Keratinocyte (primary cell): ENCODE data around the gene FAM229B. TPM values are rescaled to one million over a fixed set of nuclear protein-coding genes. Genes with fewer than 3 reads are reported as not detected.

Experiments
- DNase-seq: peaks from one replicate; pipeline ENCODE4 v3.0.0-alpha.2; 2011; ENCODE audit warnings: low read depth, missing footprints, low spot score
- FAIRE-seq: peaks from 2 replicates; lab custom pipeline; 2011; peaks lifted over from hg19 to GRCh38; lab: Jason Lieb, UNC
- H2AFZ ChIP-seq: 2 replicates; pipeline ENCODE4 v1.6.0; 2012; ENCODE audit warnings: low read length, control low read depth, inconsistent platforms; ENCODE audit not compliant: control insufficient read depth
- H3K27ac ChIP-seq: 2 replicates; pipeline ENCODE4 v1.5.1; 2011; ENCODE audit warnings: low read length; ENCODE audit not compliant: control insufficient read depth, insufficient read depth
- H3K27me3 ChIP-seq: 3 replicates; pipeline ENCODE4 v1.6.0; 2011; ENCODE audit warnings: low read length; ENCODE audit not compliant: control insufficient read depth, insufficient read depth; ENCODE audit errors: extremely low read depth
- H3K36me3 ChIP-seq, 2 experiments: 2 replicates in 1 of 2; 3 replicates in 1 of 2; pipeline ENCODE4 v1.5.1; 2011; ENCODE audit warnings: low read length in 2 of 2, mild to moderate bottlenecking in 1 of 2; ENCODE audit not compliant: control insufficient read depth in 2 of 2, insufficient read depth in 2 of 2; ENCODE audit errors: extremely low read depth in 1 of 2
- H3K4me1 ChIP-seq: 3 replicates; pipeline ENCODE4 v1.5.1; 2011; ENCODE audit warnings: low read length; ENCODE audit not compliant: control insufficient read depth, insufficient read depth; ENCODE audit errors: extremely low read depth
- H3K4me2 ChIP-seq: 3 replicates; pipeline ENCODE4 v1.6.0; 2011; ENCODE audit warnings: low read depth, low read length; ENCODE audit not compliant: control insufficient read depth, insufficient read depth; ENCODE audit errors: extremely low read depth
- H3K4me3 ChIP-seq, 3 experiments: fragments of 200-600 bp in 1 of 3; sonication (generic) in 1 of 3; 2 replicates in 2 of 3; 3 replicates in 1 of 3; pipeline ENCODE4 v1.5.1; 2011 to 2016; ENCODE audit warnings: low read length in 3 of 3, mild to moderate bottlenecking in 3 of 3, control low read depth in 2 of 3, inconsistent platforms in 1 of 3, low read depth in 1 of 3, mixed read lengths in 1 of 3, mixed run types in 1 of 3, moderate library complexity in 1 of 3; ENCODE audit not compliant: control insufficient read depth in 2 of 3, insufficient read depth in 2 of 3; ENCODE audit errors: extremely low read depth in 1 of 3
- H3K79me2 ChIP-seq: 2 replicates; pipeline ENCODE4 v1.6.0; 2012; ENCODE audit warnings: low read length; ENCODE audit not compliant: control insufficient read depth, insufficient read depth
- H3K9ac ChIP-seq: 3 replicates; pipeline ENCODE4 v1.6.0; 2011; ENCODE audit warnings: low read length; ENCODE audit not compliant: control insufficient read depth, insufficient read depth; ENCODE audit errors: extremely low read depth
- H3K9me1 ChIP-seq: 3 replicates; pipeline ENCODE4 v1.6.0; 2011; ENCODE audit warnings: low read length; ENCODE audit not compliant: control insufficient read depth, insufficient read depth; ENCODE audit errors: extremely low read depth
- H3K9me3 ChIP-seq: 2 replicates; pipeline ENCODE4 v1.5.1; 2012; ENCODE audit warnings: low read depth, low read length; ENCODE audit not compliant: control insufficient read depth
- H4K20me1 ChIP-seq: 3 replicates; pipeline ENCODE4 v1.6.0; 2011; ENCODE audit warnings: low read length; ENCODE audit not compliant: control insufficient read depth, insufficient read depth; ENCODE audit errors: extremely low read depth
- CTCF ChIP-seq, 3 experiments: IDR thresholded peaks in 1 of 3; conservative IDR thresholded peaks in 1 of 3; optimal IDR thresholded peaks in 1 of 3; 2 replicates in 2 of 3; 3 replicates in 1 of 3; pipeline versions ENCODE3 to v1.5.1; 2011; ENCODE audit warnings: low read length in 3 of 3, mild to moderate bottlenecking in 3 of 3, moderate library complexity in 2 of 3, control low read depth in 1 of 3, inconsistent platforms in 1 of 3; ENCODE audit not compliant: insufficient read depth in 2 of 3; ENCODE audit errors: extremely low read depth in 1 of 3
- EZH2 ChIP-seq: IDR thresholded peaks from one replicate; pipeline ENCODE4 v1.6.1; 2012; ENCODE audit warnings: inconsistent platforms, mild to moderate bottlenecking, low read length, moderate library complexity
- dilution Hi-C: fragments of 300-500 bp; cut with MboI; formaldehyde crosslinking; loops from one replicate; pipeline ENCODE4 v1.7.0; 2020; ENCODE audit warnings: low sequenced_read_pairs; ENCODE audit not compliant: extremely low pct_ligation_motif_present
- polyA plus RNA-seq, 5 experiments: library from polyadenylated mRNA; depleted of rRNA in 3 of 5; stranded (reverse) in 3 of 5; stranded (forward) in 1 of 5; unstranded in 1 of 5; fragments of >200 nt; gene quantifications; 1 replicate in 1 of 5; 2 replicates in 3 of 5; 3 replicates in 1 of 5; pipeline versions ENCODE4 v1.2.1 to v1.2.3, GENCODE V29; 2011 to 2012; ENCODE audit warnings: missing spikeins in 2 of 5, low read depth in 1 of 5, low replicate concordance in 1 of 5

The FAM229B gene
- polyA plus RNA-seq, 1 donor (not counting 4 experiments of a cell fraction or from before 2014, with no cell fraction given) = 15.0 TPM

DNA sequence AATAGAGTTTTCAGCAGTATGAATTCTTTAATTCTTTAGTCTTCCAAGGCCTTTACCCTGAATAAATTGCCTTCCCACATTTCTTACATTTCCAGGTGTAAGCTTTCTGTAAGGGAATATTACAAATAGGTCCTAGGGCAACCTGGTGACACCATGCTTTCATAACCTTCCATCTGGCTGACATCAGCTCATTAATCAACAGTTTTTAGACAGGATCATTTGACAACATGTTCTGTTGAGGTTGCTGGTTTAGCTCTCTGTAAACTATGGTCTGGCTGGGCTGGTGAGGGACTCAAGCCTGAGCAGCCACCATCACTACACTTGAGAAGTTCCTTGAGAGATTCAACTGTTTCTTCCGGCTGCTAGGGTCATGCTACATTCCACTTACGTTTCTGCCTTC lies 19.2 kb downstream of the FAM229B start:
- no peaks in the 10 kb centered on the region for H3K4me1 ChIP-seq
- H3K27ac ChIP-seq = no peak overlapping the region
- no peaks in the 10 kb centered on the region for H3K9me1 ChIP-seq
- dilution Hi-C loops = no loop called here
- no peak overlapping the region for H3K4me3 ChIP-seq
- no peaks in the 10 kb centered on the region for H4K20me1 ChIP-seq
- H3K27me3 ChIP-seq = no peaks in the 10 kb centered on the region
- FAIRE-seq (no peak), DNase-seq (no peak)
- TF ChIP-seq CTCF (optimal IDR thresholded peaks at IDR 0.05 in 1 of 3, IDR thresholded peaks at IDR 0.05 in 1 of 3, conservative IDR thresholded peaks at IDR 0.05 in 1 of 3; ENCODE audit: extremely low read depth in 1 of 3, insufficient read depth in 2 of 3, low read length in 3 of 3) = no peak
- no peak for TF ChIP-seq EZH2
- H3K79me2 ChIP-seq = no peaks in the 10 kb centered on the region
- no peak overlapping the region for H2AFZ ChIP-seq
- H3K4me2 ChIP-seq = no peak overlapping the region
- no peaks in the 10 kb centered on the region for H3K9me3 ChIP-seq
- H3K9ac ChIP-seq = no peak overlapping the region
- no peaks in the 10 kb centered on the region for H3K36me3 ChIP-seq

- FAIRE-seq = no peak
- H3K27ac ChIP-seq = no peak overlapping the region
These were observed 21.9 kb downstream of the FAM229B start for GRCh38 chr6:112109262-112109661.

More at GRCh38 chr6:112109262-112109661, 21.9 kb downstream of the FAM229B start:
- no peaks in the 10 kb centered on the region for H3K9me3 ChIP-seq
- H3K36me3 ChIP-seq = no peaks in the 10 kb centered on the region
- TF ChIP-seq EZH2 (no peak), CTCF (optimal IDR thresholded peaks at IDR 0.05 in 1 of 3, IDR thresholded peaks at IDR 0.05 in 1 of 3, conservative IDR thresholded peaks at IDR 0.05 in 1 of 3; ENCODE audit: extremely low read depth in 1 of 3, insufficient read depth in 2 of 3, low read length in 3 of 3) (no peak)
- H3K4me2 ChIP-seq = no peak overlapping the region
- dilution Hi-C loops = no loop called here
- H3K4me3 ChIP-seq = no peak overlapping the region
- no peak for DNase-seq
- no peak overlapping the region for H2AFZ ChIP-seq
- no peaks in the 10 kb centered on the region for H4K20me1 ChIP-seq
- no peaks in the 10 kb centered on the region for H3K27me3 ChIP-seq
- no peaks in the 10 kb centered on the region for H3K9me1 ChIP-seq
- H3K79me2 ChIP-seq = no peaks in the 10 kb centered on the region
- no peaks in the 10 kb centered on the region for H3K4me1 ChIP-seq
- H3K9ac ChIP-seq = no peak overlapping the region
